ENCODE data around the gene MICU1.
"Not testable (repeated sequence)": the region's sequence is repeated elsewhere in the genome, so short reads cannot be mapped to it uniquely, and the experiment has no call there.

The MICU1 gene

DNA sequence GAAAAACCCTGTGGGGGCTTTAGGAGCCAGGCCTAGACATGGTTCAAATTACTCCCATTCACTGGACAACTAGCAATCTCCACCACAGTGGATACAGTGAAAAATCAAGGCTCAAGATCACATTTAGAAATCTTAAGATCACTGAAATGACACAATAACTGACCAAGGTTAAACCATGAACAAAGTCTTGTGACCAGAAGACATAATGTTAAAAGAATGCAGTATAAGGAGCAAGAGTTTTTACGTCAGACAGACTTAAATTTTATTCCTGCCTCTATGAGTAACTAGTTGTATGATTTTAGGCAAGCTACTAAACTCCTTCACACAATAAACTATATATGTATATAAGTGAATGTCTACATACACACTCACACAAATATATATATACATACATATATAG is 68.5 kb downstream of the MICU1 start:
- no peak for DNase-seq (ENCODE audit: low read depth)

DNA sequence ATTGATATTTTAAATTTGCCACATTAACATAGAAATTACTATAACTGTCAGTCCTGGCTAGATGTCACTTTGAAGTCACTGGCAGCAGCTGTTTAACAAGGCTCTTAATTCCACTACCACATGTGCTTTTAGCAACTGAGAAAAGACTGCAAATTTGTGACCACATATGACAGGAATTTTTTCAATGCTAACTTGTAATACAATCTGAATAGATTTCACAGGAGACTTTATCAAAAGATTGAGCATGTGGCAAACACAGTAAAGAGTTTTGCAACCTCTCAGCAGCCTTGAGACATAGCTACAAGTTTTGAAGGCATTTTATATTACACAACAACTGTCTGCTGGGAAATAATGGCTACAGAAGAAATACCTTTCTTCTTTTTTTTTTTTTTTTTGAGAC is 73.0 kb downstream of the MICU1 start:
- DNase-seq (ENCODE audit: low read depth): no peak

DNA sequence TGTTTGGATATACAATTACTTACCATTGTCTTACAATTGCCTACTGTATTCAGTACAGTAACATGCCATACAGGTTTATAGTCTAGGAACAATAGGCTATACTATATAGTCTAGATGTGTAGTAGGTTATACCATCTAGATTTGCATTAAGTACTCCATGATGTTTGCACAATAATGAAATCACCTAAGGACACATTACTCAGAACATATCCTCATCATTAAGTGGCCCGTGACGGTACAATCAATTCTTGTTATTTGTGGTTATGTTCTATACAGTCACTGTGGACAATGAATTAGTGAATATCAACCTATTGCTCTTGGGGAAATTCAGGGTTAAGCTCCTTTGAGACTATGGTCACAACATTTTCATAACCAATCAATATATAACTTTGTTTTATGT is 75.6 kb downstream of the MICU1 start:
- DNase-seq (ENCODE audit: low read depth): no peak

DNA sequence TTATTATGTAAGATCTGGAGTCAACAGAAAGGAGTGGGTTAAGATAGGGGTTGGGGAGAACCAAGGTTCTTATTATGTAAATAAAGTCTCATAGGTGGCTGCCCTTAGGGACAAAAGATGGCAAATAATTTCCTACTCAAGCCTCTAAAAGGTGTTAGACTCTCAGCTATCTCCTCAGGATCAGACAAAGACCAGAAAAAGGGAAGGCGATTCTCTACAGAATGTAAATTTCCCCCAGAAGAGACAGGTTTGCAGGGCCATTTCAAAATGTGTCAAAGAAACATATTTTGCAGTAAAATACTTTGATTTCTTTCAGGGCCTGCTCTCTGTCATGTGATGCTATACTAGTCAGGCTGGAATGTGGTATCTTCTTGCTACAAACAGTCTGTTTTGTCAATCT is 80.3 kb downstream of the MICU1 start:
- no peak for DNase-seq (ENCODE audit: low read depth)

DNA sequence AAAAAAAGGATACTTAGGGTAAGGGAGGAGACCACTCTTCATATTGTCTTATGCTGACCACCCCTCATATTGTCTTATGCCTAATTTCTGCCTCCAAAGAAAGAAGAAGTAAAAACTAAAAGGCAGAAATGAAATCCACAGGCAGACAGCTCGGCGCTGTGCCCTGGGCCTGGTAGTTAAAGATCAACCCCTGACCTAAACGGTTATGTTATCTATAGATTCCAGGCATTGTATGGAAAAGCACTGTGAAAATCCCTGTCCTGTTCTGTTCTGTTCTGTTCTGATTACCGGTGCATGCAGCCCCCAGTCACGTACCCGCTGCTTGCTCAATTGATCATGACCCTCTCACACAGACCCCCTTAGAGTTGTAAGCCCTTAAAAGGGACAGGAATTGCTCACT is 82.0 kb downstream of the MICU1 start:
- DNase-seq (ENCODE audit: low read depth): not testable (repeated sequence)

DNA sequence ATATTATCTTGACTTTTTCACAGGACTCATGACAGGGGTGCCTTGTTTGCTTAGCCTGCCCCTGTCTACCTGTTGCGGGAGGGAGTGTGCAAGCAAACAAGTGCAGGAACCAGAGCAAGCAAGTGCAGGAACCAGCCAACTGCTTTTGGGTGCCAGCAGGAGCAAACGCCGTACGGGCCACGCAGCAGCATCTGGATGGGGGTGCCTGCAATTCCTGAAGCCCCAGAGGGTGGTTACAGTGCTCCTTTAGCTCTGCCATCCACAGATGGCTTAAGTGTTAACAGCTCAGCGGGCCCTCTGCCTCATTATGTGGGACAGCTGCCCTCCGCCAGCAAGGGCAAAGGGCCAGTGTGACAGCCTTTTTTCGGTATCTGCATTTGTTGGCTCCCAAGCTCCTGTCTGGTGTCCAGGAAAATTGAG is 83.5 kb downstream of the MICU1 start:
- no peak for DNase-seq (ENCODE audit: low read depth)

DNA sequence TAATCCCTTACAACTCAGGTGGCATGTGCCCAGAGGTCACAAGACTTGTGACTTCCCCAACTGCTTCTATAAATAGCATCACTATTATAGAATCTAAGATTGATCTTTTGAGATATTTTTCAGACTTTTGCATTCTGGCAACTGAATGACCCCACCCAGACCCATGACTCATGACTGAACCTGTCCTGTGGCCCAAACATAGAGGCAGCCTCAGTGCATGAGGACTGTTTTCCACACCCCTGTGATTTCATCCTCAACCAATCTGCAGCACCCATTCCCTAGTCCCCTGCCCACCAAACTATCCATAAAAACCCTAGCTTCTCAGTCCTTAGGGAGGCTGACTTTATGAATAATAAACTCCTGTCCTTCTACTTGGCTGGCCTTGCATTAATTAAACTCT is 84.5 kb downstream of the MICU1 start:
- DNase-seq (ENCODE audit: low read depth): no peak

DNA sequence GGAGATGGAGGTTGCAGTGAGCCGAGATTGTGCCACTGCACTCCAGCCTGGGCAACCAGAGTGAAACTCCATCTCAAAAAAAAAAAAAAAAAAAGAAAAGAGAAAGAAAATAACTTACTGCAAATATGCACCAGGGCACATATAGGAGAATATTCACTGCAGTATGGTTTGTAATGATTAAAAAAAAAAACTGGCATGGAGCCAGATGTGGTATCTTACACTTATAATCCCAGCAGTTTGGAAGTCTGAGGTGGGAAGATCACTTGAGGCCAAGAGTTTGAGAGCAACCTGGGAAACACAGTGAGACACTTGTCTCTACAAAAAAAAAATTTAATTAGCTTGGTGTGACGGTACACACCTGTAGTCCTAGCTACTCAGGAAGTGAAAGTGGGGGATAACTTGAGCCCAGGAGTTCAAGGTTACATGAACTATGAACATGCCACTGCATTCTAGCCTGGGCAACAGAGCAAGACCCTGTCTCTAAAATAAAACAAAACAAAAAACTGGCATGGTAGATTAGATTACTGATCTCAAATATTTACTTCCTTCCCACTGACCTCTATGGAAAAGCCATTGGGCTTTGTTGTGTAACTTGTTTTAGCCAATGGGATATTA is 85.6 kb downstream of the MICU1 start:
- DNase-seq (ENCODE audit: low read depth): no peak

DNA sequence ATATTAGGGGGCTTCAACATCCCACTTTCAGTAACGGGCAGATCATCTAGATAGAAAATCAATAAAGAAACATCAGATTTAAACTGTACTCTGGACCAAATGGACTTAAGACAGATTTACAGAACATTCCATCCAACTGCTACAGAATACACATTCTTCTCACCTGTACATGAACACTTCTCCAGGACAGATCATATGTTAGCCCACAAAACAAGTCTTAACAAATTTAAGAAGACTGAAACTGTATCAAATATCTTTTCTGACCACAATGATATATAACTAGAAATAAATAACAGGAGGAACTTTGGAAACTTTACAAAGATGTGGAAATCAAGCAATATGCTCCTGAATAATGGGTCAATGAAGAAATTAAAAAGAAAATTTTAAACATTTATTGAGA is 86.7 kb downstream of the MICU1 start:
- no peak for DNase-seq (ENCODE audit: low read depth)

DNA sequence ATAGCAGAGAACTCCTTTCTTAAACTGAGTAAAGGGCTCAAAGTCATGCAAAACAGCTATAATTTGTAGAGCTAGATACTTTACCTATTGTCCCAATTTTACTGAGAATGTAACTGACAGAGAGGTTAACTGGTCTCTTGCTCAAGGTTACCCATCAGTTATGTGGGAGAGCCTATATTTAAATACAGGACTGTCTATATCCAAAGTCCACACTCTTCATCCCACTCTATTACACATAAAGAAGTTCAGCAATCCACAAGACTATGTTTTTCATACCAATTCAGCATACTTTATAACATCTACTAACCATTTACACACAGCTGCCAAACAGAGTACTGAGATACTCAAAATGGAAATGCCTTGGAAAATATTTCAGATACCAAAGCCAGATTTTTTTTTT is 100.2 kb downstream of the MICU1 start:
- DNase-seq (ENCODE audit: low read depth): no peak

DNA sequence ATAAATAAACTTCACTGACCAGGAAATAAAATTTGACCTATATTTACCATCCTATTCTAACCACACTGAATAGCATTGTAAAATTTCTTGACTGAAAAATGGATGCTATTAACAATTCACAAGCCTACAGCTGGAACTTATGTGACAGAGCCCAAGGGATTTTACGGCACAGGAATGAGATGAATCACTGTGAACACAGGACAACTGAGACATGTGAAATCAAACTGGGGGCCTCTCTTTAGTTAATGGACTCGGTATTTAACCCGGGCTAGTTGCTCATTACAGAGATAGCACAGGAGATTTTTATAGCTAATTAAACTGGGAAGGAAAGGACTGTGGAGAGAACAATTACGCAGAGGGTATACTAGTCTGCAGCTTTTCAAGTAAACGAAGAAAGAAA is 100.6 kb downstream of the MICU1 start:
- DNase-seq (ENCODE audit: low read depth): no peak

DNA sequence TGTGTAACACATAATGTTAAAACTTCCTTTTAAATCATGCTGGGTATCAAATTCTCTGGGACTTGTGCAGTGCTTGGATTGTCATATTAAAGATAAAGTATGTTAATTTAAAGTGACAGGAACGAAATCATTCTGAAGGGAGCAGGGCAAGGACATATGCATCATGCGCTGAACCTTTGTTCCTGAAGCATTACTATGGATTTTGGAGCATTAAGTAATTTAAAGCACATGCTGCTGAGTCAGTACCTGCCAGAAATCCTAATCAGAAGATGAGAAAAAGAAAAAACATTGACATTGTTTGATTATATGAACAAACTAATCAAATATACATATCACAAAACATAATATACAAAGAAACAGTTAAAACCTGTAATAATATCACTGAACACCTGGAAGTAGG is 101.4 kb downstream of the MICU1 start:
- no peak for DNase-seq (ENCODE audit: low read depth)

DNA sequence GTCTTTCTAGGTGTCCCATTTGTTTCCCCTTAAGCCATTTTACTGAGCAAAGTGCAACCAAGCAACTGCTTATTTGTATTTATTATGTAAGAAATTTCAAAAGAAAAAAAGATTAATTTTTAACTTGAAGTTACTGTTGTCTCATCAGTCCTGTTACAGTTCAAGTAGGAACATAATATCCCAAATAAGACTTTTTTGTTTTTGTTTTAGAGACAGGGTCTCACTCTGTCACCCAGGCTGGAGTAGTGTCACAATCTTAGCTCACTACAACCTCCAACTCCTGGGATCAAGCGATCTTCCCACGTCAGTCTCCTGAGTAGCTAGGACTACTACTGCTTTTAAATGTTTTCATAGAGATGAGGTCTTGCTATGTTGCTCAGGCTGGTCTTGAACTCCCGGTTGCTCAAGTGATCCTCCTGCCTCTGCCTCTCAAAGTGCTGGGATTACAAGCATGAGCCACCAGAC is 101.9 kb downstream of the MICU1 start:
- DNase-seq (ENCODE audit: low read depth): no peak

DNA sequence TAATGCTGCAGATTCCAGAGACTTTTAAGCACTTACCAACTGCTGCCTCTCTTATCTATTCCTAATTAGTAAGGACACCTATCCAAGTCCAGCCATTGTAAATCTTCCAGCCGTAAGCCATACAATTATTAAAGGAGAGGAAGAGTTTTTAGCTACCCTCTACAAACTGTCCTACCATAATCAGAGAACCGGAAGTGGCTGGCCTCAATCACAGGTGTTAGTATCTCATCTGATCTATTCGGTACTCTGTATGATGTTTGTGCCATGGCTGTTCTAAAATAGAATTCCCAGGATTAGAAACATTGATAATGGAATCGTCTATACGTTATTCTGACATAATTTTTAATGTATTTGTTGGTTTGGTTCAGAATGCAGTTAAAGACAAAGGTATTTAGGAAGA is 102.8 kb downstream of the MICU1 start:
- DNase-seq (ENCODE audit: low read depth): no peak

DNA sequence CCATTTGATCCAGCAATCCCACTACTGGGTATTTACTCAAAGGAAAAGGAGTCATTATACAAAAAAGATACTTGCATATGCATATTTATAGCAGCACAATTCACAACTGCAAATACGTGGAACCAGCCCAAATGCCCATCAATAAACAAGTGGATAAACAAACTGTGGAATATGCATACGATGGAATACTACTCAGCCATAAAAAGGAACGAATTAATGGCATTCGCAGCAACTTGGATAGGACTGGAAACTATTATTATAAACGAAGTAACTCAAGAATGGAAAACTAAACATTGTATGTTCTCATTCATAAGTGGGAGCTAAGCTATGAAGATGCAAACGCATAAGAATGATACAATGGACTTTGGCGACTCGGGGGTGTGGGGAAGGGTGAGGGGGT is 108.6 kb downstream of the MICU1 start:
- DNase-seq (ENCODE audit: low read depth): no peak

DNA sequence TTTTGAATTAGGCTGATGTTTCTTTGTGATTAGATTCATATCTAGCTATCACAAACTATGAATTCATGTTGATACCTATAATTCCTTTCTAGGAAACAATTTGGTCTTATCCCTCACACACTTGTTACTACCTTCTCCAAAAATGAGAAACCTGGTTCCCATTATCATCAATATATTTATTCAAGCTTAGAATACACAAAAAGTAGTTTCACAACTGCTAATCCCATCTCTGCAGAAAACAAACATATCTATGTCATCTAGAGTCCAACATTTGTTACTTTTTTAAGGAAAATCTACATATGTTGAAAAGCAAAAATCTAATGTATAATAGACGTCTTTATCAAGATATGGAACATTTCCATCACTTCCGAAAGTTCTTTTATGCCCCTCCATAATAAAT is 110.4 kb downstream of the MICU1 start:
- DNase-seq (ENCODE audit: low read depth): no peak

DNA sequence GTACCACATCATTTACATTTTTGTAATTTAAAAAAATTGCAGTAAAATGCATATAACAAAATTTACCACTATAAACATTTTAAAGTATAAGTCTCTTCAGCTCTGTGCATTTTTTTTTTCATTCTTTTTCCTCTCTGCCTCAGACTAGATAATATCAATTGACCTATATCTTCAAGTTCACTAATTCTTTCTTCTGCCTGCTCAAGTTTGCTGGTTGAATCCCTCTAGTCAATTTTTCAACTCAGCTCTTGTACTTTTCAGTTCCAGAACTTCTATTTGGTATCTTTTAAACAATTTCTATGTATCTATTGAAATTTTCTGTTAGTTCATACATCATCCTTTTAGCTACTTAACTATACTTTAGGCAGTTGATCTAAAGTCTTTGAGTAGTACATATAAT is 112.0 kb downstream of the MICU1 start:
- no peak for DNase-seq (ENCODE audit: low read depth)

DNA sequence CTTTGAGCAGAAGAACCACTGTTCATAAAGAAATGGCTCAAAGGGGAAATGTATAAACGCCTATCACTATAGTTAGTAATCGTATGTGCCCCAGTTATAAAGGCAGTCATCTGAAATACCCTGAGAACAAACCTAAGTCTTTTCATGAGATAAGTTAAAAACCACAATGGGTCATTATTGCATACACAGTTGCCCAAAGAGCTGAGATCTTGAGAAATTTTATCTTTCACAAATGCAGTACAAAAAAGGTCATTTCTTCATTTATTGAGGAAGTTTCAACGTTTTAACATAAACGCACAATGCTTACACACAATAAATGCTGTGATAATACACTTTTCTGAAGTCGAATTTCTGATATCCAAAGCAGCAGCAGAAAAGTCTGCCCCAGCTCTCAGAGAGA is 114.4 kb downstream of the MICU1 start:
- DNase-seq (ENCODE audit: low read depth): no peak

DNA sequence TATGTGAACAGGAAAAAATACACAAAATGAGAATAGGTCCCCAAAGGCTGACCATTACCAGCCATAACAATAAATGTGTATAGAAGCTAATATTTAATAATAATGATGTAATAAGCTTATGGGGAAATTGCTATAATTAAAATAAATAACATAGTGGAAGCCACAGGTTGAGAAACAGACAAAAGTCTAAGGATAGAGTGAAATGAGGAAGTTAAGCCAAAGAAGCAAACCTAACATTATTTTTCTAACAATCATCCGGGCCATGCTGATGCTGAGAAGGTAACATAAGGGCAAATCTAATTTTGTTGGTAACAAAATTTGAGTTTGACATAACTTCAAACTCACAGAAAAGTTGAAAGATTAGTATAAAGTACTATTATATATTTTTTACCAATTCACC is 115.9 kb downstream of the MICU1 start:
- no peak for DNase-seq (ENCODE audit: low read depth)

DNA sequence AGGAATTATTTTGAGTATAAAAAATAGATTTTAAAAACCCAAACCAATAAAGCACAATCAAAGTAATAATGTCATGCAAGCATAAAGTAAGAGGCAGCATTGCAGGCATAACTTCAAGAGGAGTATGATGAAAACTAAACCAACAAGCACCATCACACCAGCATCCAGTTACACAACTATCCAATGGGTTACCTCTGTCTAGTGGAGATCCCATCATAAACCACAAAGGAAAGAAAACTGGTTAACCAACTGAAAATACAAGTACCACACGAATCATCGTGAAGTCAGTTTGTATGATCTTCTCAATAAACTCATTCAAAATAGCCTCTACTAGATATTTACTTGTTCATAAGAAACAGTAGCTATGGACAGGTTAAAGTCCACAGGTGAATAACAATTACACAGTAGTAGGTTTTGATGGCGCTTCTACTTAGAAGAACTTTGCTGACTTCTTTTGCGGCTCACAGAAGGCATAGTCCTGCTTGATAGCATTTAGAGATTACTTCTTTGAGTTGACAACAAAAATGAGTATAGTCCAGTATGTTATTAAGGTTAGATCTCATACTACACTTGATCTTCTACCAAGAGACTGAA is 116.6 kb downstream of the MICU1 start:
- no peak for DNase-seq (ENCODE audit: low read depth)

DNA sequence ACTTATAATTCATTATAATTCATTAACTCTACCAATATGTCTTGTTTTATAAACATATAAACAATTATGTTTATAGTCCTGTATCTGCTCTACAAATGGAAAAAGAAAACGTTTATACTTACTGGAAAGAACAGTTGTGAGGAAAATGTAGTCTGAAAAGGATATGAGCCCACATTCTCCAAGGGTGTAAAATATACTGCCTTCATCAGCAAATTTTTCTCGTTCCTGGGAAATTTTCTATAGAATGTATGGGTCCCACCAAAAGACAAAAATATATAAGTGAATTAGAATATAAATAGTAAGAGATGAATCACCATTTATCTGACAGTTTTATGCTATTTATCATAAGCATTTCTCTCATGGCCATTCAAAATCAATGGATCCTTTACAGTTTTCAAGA is 117.8 kb downstream of the MICU1 start:
- DNase-seq (ENCODE audit: low read depth): no peak

DNA sequence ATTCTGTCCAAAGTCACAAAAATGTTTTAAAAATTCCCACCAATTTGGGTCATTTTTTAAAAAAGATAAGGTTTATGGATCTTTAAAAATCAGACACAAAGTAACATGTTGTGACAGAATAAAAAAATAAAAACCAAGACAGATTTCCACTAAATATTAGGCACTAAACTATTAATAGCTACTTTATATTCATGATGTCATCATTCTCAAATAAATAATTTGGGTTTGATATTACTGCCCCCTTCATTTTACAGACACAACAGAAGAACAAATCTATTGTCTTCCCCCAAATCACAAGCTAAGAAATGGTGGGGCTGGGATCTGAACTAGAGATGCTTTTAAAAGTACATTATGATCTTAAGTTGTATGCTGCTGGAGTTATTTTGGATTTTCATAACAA is 119.4 kb downstream of the MICU1 start:
- DNase-seq (ENCODE audit: low read depth): no peak

DNA sequence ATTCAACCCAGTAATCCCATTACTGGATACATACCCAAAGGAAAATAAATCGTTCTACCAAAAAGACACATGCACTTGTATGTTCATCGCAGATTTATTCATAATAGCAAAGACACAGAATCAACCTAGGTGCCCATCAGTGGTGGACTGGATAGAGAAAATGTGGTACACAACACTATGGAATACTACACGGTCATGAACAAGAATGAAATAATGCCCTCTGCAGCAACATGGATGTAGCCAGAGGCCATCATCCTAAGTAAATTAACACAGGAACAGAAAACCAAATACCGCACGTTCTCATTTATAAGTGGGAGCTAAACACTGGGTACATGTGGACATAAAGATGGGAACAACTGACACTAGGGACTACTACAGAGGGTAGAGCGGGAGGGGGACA is 120.4 kb downstream of the MICU1 start:
- DNase-seq (ENCODE audit: low read depth): no peak

DNA sequence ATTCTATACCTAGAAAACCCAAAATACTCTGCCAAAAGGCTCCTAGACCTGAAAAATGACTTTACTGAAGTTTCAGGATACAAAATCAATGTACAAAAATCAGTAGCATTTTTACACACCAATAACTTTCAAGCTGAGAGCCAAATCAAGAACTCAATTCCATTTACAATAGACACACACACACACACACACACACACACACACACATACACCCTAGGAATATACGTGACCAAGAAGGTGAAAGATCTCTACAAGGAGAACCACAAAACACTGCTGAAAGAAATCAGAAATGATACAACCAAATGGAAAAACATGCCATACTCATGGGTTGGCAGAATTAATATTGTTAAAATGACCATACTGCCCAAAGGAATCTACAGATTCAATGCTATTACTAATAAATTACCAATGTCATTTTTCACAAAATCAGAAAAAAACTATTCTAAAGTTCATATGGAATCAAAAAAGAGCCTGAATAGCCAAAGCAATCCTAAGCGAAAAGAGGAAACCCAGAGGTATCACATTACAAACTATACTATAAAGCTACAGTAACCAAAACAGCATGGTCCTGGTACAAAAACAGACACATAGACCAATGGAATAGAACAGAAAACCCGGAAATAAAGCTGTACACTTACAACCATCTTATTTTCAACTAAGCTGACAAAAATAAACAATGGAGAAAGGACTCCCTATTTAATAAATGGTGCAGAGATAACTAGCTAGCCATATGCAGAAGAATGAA is 122.0 kb downstream of the MICU1 start:
- DNase-seq (ENCODE audit: low read depth): no peak

Measured in CMK (cell line).